GM12864 (cell line): ENCODE measurements around the gene CNKSR1.

Source experiments
- DNase-seq: peaks from one replicate; pipeline ENCODE4 v3.0.0-alpha.2; 2011; ENCODE audit warnings: low read depth
- H3K4me3 ChIP-seq: 2 replicates; pipeline ENCODE4 v1.5.1; 2011; ENCODE audit warnings: mild to moderate bottlenecking, low read depth, low read length, control low read depth
- TF ChIP-seq, protein P1 (sequence below): IDR thresholded peaks from 2 replicates; pipeline ENCODE4 v1.5.1; 2011; ENCODE audit warnings: low read depth, mild to moderate bottlenecking, moderate library complexity, low read length, control low read depth, inconsistent platforms; ENCODE audit errors: missing control alignments

Gene CNKSR1

DNA sequence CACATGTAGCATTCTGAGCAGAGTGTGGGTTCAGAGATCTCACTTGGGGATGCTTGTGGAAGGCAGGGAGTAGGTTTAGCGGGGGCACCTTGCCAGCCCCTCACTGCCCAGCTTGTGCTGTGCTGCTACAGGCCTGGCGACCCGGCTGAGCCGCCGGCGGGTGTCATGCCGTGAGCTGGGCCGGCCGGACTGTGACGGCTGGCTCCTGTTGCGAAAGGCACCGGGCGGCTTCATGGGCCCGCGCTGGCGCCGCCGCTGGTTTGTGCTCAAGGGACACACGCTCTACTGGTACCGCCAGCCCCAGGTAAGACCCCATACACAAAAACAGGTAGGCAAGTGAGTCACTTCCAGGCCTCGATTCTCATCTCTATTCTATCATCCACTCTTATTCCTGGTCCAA, 7.6 kb downstream of the CNKSR1 start:
- TF ChIP-seq, protein P1, sequence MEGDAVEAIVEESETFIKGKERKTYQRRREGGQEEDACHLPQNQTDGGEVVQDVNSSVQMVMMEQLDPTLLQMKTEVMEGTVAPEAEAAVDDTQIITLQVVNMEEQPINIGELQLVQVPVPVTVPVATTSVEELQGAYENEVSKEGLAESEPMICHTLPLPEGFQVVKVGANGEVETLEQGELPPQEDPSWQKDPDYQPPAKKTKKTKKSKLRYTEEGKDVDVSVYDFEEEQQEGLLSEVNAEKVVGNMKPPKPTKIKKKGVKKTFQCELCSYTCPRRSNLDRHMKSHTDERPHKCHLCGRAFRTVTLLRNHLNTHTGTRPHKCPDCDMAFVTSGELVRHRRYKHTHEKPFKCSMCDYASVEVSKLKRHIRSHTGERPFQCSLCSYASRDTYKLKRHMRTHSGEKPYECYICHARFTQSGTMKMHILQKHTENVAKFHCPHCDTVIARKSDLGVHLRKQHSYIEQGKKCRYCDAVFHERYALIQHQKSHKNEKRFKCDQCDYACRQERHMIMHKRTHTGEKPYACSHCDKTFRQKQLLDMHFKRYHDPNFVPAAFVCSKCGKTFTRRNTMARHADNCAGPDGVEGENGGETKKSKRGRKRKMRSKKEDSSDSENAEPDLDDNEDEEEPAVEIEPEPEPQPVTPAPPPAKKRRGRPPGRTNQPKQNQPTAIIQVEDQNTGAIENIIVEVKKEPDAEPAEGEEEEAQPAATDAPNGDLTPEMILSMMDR = no peak
- no peak overlapping the region for H3K4me3 ChIP-seq
- no peak for DNase-seq

DNA sequence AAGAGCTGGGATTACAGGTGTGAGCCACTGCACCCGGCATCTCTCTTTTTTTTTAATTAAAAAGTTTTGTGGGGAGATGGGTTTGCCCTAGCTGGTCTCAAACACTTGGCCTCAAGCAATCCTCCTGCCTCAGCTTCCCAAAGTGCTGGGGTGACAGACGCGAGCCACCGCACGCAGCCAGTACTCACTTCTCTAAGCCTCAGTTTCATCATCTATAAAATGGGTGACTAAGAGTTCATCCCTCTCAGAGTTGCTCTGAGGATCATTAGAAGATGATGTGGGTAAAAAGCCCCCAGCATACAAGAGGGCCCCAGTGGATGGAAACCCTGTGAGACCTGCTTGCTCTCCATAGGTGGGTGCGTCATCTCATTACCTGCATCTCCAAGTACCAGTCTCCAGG, 10.6 kb downstream of the CNKSR1 start:
- TF ChIP-seq, protein P1 = no peak
- H3K4me3 ChIP-seq = no peak overlapping the region
- DNase-seq = no peak

DNA sequence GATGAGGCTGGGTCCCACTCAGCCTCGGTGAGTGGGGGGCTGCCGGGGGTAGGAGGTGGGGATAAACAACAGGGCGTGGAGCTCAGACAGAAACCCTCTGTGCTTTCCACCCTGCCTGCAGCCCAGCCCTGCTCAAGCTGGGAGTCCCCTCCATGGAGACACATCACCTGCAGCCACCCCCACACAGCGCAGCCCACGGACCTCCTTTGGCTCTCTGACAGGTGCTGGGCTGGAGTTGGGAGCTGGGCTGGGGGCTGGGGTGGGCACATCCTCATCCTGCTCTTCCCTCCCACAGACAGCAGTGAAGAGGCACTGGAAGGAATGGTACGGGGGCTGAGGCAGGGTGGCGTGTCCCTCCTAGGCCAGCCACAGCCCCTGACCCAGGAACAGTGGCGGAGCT, 11.2 kb downstream of the CNKSR1 start:
- TF ChIP-seq, protein P1 = no peak
- DNase-seq = no peak
- H3K4me3 ChIP-seq = no peak overlapping the region

DNA sequence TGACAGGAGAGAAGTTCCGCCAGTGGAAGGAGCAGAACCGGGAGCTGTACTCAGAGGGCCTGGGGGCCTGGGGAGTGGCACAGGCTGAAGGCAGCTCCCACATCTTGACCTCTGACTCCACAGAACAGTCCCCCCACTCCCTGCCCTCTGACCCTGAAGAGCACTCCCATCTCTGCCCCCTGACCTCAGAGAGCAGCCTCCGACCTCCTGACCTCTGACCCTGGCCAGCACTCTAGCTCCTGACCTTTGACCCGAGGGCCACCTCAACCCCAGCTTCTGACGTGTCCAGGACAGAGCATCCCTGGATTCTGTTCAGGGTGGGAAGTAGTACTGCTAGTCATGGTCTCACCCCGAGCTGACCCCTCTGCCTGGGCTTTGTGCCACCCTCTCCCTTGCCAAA, 12.0 kb downstream of the CNKSR1 start:
- no peak for DNase-seq
- H3K4me3 ChIP-seq = no peak overlapping the region
- TF ChIP-seq, protein P1 = no peak

DNA sequence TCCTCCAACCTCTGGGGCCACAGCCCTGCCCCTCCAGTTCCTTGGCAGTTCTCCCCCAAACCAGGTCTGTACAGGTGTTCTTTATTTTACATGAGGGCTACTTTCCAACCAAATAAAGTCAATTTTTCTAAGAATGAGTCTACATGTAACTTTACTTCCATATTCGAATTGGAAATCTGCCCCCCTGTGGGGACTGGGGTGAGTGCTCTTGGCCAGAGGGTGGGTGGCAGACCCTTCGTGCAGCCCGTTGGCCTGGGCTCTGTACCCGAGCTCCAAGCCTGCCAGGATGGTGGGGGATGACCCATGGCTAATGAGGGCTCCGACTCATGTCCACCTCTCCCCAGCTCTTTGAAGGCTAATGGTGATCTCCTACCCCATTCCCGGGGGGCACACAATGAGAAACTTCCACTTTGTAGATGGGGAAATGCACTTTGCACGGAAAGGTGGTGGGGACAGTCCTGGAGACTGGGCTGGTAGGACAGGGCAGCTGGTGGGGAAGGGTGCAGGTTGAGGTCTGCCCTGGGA, 12.5 kb downstream of the CNKSR1 start:
- TF ChIP-seq, protein P1 = no peak
- DNase-seq = no peak
- H3K4me3 ChIP-seq = no peak overlapping the region

DNA sequence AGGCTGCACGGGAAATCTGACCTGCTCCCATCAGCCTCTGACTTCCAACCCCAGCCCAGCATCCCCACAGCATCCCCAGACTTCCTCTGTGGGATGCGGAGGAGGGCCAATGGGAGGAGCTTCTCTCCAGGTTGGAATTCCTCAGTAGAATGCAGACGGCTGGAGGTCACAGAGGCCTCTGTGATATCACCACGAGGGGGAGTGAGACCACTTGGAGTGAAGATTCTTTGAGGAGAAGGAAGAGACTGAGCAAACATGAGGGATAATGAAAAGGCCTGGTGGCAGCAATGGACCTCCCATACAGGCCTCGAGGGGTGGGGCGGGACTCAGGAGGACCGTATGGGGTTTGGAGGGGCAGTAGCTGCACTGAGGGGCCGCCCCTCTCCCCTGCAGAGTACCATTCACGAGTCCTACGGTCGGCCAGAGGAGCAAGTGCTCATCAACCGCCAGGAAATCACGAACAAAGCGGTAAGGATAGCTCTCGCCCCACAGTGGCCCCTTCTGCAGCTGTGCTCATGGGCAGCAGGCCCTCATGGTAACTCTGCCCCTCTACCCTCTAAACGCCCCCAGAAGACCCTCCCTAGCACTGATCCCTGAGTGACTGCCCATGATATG, 13.2 kb downstream of the CNKSR1 start, which contains the start of gene CATSPER4:
Gene CATSPER4, plus strand, starts transcription at position 230 of the 615 bp plus-strand sequence. Its CDS starts 26 bp downstream, at position 256.
- TF ChIP-seq, protein P1 = no peak
- no peak within 1 kb of the TSS for H3K4me3 ChIP-seq
- no peak for DNase-seq

DNA sequence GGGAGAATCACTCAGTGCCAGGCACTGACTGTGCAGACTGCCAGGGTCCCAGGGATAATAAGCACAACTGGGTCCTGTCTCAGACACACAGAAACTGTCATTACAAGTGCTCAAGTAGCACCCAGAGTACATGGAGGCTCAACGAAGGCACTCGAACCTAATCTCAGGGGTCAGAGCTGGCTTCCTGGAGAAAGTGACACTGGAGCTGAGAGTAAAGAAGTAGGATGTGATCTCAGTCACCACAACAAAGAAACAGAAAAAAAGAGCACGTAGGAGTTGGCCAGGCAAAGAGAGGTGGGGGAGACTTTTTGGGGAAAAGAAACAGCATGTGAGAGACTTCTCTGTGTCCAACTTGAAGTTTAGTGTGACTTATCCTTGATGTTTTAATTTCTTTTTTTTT, 14.4 kb downstream of the CNKSR1 start:
- H3K4me3 ChIP-seq = no peak overlapping the region
- TF ChIP-seq, protein P1 = no peak
- no peak for DNase-seq
